ENCODE measurements around the gene TMC8. TPM values are rescaled to one million over a fixed set of nuclear protein-coding genes. Genes with fewer than 3 reads are reported as not detected.
"Not testable (repeated sequence)": the region's sequence is repeated elsewhere in the genome, so short reads cannot be mapped to it uniquely, and the experiment has no call there.

Gene TMC8, protein sequence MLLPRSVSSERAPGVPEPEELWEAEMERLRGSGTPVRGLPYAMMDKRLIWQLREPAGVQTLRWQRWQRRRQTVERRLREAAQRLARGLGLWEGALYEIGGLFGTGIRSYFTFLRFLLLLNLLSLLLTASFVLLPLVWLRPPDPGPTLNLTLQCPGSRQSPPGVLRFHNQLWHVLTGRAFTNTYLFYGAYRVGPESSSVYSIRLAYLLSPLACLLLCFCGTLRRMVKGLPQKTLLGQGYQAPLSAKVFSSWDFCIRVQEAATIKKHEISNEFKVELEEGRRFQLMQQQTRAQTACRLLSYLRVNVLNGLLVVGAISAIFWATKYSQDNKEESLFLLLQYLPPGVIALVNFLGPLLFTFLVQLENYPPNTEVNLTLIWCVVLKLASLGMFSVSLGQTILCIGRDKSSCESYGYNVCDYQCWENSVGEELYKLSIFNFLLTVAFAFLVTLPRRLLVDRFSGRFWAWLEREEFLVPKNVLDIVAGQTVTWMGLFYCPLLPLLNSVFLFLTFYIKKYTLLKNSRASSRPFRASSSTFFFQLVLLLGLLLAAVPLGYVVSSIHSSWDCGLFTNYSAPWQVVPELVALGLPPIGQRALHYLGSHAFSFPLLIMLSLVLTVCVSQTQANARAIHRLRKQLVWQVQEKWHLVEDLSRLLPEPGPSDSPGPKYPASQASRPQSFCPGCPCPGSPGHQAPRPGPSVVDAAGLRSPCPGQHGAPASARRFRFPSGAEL
- 100 to 1,000 TPM; 133 to 136 TPM for total RNA-seq

DNA sequence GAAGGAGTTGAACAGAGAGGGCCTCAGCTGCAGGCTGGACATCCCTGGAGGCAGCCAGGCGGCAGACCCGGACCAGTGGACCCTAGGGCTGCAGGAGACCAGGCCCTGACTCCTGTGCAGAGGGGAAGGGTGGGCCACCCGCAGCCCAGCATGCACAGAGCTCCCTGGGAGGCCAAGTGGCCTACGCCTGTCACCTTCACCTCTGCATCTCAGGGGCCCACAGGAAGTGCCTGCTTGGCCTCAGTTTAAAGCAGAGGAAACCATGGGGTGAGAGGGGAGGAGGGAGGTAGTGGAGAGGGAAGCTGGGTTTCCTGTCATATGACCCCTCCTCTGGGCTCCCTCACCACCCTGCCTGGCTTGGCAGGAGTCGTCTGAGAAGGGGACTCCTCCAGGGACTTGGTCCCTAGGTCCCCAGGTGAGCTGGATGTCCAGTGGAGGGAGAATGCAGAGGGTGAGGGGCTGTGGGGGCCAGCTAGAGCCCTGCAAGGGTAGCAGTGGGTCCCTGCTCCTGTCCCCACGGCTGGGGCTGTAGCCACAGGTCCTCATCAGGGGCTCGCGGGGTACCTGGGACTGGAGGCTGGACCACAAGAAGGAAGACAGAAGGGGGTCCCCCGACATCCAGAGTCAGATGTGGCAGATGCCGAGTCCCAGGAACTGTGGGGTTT, at the start of gene TMC8:
TSS of gene TMC8 (plus strand) at position 335 of the 665 bp plus-strand sequence. CDS start 818 bp downstream, outside the sequence.
- DNase-seq: peak; percentile 82
- H3K9me3 Mint-ChIP-seq: no peaks in the 10 kb centered on the region
- H3K36me3 Mint-ChIP-seq: peaks cover 48% of the 10 kb centered on the region
- peak within 1 kb of the TSS; percentile 97 for H3K4me3 Mint-ChIP-seq
- H3K27ac Mint-ChIP-seq: peak within 1 kb of the TSS; percentile 98
- H3K27me3 Mint-ChIP-seq: no peaks in the 10 kb centered on the region
- peaks cover 41% of the 10 kb centered on the region for H3K4me1 Mint-ChIP-seq

DNA sequence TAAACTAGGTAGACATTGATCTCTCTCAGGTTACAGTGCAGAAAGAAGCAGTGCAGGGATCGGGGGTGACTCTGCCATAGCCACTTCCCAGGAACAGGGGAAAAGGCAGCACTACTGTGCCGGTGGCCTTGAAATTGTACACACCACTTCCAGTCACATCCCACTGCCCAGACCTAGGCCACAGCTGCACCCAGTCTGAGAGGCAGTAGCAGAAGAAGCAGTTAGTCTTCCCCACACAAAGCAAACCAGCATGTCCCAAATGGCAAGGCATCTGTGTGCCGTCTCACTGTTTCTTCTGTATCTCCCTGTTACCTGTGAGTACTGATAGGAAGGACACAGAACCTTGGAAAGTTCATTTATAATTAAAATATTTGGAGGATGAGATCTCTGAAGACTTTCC, 49.0 kb upstream of the TMC8 start:
- H3K9me3 Mint-ChIP-seq: no peaks in the 10 kb centered on the region
- H3K36me3 Mint-ChIP-seq: peaks cover 2% of the 10 kb centered on the region
- no peak for DNase-seq
- peaks cover 7% of the 10 kb centered on the region for H3K4me1 Mint-ChIP-seq
- no peak overlapping the region for H3K4me3 Mint-ChIP-seq
- H3K27ac Mint-ChIP-seq: no peak overlapping the region
- no peaks in the 10 kb centered on the region for H3K27me3 Mint-ChIP-seq

DNA sequence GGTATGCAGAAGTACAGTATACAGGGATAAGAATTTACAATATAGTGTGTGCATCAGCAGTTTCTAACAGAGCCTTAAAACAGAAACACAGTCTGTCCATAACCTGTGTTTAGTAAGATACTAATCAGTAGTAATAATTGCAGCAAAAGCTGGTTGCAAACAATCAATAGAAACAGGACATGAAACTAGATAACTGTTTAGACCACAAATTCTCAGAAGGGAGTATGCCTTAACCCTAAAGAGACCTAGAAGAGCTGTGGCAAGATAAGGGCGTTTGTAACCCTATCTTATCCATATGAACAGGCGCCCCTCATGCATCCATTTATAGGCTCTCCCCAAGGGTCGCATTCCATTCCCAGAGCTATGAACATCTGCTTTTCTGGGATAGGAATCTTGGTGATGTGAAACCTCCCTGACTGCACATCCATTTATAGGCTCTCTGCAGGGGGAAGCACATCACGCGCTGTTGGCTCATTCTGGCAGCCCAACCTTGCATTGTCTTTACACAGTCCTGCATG, 48.2 kb upstream of the TMC8 start:
- H3K36me3 Mint-ChIP-seq: not testable (repeated sequence)

DNA sequence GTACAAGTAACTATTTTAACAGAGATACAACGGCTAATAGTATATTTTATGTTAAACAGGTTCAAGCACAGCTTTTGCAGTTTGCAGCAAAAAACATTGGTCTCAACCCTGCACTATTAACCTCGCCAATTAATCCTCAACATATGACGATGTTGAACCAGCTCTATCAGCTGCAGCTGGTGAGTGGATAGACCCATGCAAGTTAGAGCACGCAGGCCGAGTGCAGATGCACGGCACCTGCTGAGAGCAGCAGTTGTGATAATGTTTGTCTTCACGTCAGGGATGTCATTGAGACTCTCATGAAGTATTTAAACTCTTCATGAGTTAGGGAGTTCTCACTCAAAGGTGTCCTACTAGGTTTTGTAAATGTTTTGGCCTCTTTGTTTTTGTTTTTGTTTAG, 47.6 kb upstream of the TMC8 start:
- peaks cover 7% of the 10 kb centered on the region for H3K36me3 Mint-ChIP-seq
- H3K4me1 Mint-ChIP-seq: peaks cover 4% of the 10 kb centered on the region
- no peaks in the 10 kb centered on the region for H3K27me3 Mint-ChIP-seq
- H3K9me3 Mint-ChIP-seq: no peaks in the 10 kb centered on the region
- no peak for DNase-seq
- no peak overlapping the region for H3K4me3 Mint-ChIP-seq
- H3K27ac Mint-ChIP-seq: no peak overlapping the region

More for the DNA sequence above, 48.2 kb upstream of the TMC8 start:
- DNase-seq, H3K27ac Mint-ChIP-seq, H3K4me1 Mint-ChIP-seq, H3K4me3 Mint-ChIP-seq, H3K27me3 Mint-ChIP-seq, H3K9me3 Mint-ChIP-seq: not testable (repeated sequence)

DNA sequence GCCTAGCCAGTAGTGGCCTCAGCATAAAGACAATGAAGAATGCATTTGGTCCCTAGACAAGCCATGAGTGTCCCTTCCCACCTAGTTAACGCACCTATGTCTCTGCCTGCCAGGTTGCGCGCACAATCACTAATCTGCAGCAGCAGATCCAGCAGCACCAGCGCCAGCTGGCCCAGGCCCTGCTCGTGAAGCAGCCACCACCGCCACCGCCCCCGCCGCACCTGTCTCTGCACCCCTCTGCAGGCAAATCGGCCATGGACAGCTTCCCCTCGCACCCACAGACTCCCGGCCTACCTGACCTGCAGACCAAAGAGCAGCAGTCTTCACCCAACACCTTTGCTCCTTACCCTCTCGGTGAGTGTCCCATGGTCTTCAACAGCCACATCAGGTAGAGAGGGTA, 43.8 kb upstream of the TMC8 start:
- Mint-ChIP-seq H3K27me3 (no peaks in the 10 kb centered on the region), H3K27ac (no peak overlapping the region), H3K9me3 (no peaks in the 10 kb centered on the region), H3K4me3 (no peak overlapping the region), H3K4me1 (peaks cover 10% of the 10 kb centered on the region), H3K36me3 (peaks cover 9% of the 10 kb centered on the region)
- DNase-seq: no peak

DNA sequence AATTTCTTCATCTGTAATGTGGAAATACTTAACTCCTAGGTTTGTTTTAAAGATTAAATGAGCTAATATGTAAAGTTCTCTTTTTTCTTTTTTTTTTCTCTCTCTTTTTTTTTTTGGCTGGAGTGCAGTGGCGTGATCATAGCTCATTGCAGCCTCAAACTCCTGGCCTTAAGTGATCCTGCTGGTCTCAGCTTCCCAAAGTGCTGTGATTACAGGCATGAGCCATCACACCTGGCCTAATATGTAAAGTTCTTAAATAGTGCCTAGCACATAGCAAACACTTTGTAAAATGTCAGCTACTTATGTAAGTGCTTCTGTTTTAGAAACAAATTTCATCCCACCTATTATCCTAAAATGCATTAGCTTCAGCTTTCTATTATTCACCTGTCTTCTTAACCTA, 42.0 kb upstream of the TMC8 start:
- Mint-ChIP-seq H3K9me3 (no peaks in the 10 kb centered on the region), H3K27ac (peak overlapping the region; percentile 34), H3K36me3 (peaks cover 13% of the 10 kb centered on the region)

DNA sequence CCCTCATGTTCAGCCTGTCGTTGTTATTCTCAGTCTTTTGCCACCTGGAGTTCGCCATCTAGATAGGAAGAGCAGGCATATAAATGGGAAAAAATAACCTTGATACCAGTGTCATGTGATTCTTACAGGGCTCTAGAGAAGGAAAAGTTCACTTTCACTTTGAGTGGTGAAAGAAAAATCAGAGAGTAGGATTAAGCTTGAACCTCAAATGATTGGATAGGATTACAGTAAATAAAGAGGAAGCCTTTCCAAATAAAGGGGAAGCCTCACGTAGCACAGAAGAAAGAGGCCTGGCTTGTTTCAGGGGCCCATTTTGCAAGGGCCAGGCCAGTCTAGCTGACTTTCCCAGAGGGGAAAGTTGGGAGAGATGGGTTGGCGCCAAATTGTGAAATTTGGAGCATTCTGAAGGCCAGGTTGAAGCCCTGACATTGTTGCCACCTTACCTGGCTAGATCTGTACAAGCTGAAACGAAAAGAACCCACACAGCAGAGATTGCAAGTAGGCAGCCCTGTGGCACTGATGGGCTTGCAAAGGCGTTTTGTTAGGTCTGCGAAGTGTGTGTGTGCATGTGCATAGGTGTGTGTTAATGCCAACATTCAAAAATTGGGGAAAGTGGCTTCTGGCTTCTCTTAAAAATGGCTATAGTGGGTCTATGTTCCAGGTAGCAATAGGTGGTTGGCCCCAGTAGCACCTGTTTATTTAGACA, 40.8 kb upstream of the TMC8 start:
- Mint-ChIP-seq H3K4me1 (peaks cover 14% of the 10 kb centered on the region), H3K27ac (peak overlapping the region; percentile 57), H3K27me3 (no peaks in the 10 kb centered on the region), H3K36me3 (peaks cover 15% of the 10 kb centered on the region), H3K4me3 (no peak overlapping the region), H3K9me3 (no peaks in the 10 kb centered on the region)
- no peak for DNase-seq

More for the DNA sequence above, 42.0 kb upstream of the TMC8 start:
- Mint-ChIP-seq H3K27me3 (no peaks in the 10 kb centered on the region), H3K4me3 (no peak overlapping the region), H3K4me1 (peaks cover 14% of the 10 kb centered on the region)
- no peak for DNase-seq

DNA sequence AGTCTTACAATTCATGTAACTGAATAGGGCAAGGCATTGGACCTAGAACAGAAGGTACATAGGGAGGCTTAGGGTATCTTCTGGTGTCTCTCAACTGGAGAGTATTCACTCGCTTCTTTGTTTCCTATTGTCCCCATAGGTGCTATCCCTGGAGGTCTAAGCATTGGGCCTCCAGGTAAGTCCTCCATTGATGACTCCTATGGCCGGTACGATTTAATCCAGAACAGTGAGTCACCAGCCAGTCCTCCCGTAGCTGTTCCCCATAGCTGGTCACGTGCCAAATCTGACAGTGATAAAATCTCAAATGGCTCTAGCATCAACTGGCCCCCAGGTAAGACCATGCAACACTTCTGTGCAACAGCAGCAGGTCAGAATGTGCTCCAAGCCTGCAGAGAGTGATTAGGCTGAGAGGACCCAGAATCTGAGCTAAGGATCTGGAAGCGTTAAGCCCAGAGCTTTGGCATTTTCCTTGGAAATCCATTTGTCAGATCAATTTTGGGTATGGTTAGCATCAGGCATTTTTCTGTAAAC, 37.7 kb upstream of the TMC8 start:
- Mint-ChIP-seq H3K27ac (no peak overlapping the region), H3K36me3 (peaks cover 8% of the 10 kb centered on the region), H3K4me1 (peaks cover 13% of the 10 kb centered on the region), H3K9me3 (no peaks in the 10 kb centered on the region), H3K4me3 (no peak overlapping the region), H3K27me3 (no peaks in the 10 kb centered on the region)
- no peak for DNase-seq

DNA sequence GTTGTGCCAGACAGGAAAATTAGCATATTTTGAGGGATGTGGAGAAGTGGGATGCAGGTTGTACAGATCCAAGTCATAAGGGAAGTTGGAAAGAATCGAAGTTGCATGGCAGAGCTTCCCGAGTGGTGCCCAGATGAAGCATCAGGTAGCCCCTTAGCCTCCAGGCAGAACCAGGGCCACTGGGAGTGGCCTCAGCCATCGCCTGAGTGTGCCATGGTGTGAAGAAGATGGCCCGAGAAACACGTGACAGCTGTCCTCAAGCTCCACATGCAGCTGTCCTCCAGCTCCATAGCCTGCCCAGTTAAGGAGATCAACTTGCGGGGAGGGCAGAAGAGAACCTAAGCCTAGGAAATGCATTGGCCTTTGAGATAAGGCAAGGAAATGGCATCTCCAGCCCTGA, 35.5 kb upstream of the TMC8 start:
- no peak overlapping the region for H3K4me3 Mint-ChIP-seq
- H3K9me3 Mint-ChIP-seq: peaks cover 2% of the 10 kb centered on the region
- H3K36me3 Mint-ChIP-seq: peaks cover 22% of the 10 kb centered on the region
- peak overlapping the region; percentile 1 for H3K27ac Mint-ChIP-seq
- no peaks in the 10 kb centered on the region for H3K27me3 Mint-ChIP-seq
- no peak for DNase-seq
- peaks cover 9% of the 10 kb centered on the region for H3K4me1 Mint-ChIP-seq

DNA sequence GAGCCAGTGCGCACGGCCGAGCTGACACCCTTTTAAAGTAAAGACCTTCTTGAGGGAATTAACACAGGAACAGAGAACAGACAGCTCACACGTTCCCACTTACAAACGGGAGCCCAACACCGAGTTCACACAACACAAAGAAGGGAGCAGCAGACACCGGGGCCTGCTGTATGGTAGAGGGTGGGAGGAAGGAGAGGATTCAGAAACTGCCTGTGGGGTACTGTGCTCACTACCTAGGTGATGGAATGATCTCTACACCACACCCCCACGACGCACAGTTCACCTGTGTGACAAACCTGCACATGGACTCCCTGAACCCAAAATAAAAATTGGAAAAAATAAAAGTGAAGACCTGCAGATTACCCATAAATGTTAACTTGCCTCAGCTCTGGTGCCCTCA, 34.5 kb upstream of the TMC8 start:
- Mint-ChIP-seq H3K4me3 (no peak overlapping the region), H3K4me1 (peaks cover 9% of the 10 kb centered on the region), H3K27ac (no peak overlapping the region), H3K27me3 (no peaks in the 10 kb centered on the region), H3K36me3 (peaks cover 28% of the 10 kb centered on the region), H3K9me3 (peaks cover 2% of the 10 kb centered on the region)
- no peak for DNase-seq

DNA sequence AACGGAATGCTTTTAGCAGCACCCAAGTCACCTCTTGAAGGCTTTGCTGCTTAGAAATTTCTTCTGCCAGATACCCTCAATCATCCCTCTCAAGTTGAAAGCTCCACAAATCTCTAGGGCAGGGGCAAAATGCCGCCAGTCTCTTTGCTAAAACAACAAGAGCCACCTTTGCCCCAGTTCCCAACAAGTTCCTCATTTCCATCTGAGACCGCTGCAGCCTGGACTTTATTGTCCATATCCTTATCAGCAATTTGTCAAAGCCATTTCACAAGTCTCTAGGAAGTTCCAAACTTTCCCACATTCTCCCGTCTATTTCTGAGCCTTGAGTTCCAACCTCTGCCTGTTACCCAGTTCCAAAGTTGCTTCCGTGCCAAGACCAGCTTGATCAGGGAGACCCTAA, 29.5 kb upstream of the TMC8 start:
- H3K4me1 Mint-ChIP-seq: no peaks in the 10 kb centered on the region
- no peak overlapping the region for H3K27ac Mint-ChIP-seq
- H3K36me3 Mint-ChIP-seq: peaks cover 25% of the 10 kb centered on the region
- DNase-seq: no peak
- no peaks in the 10 kb centered on the region for H3K27me3 Mint-ChIP-seq
- peaks cover 2% of the 10 kb centered on the region for H3K9me3 Mint-ChIP-seq
- H3K4me3 Mint-ChIP-seq: no peak overlapping the region

DNA sequence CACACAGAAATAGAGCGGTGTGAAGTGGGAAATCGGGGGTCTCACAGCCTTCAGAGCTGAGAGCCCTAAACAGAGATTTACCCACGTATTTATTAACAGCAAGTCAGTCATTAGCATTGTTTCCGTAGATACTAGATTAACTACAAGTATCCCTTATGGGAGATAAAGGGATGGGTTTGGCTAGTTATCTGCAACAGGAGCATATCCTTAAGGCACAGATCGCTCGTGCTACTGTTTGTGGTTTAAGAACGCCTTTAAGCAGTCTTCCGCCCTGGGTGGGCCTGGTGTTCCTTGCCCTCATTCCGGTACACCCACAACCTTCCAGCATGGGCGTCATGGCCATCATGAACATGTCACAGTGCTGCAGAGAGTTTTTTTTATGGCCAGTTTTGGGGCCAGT, 29.0 kb upstream of the TMC8 start:
- H3K9me3 Mint-ChIP-seq: peaks cover 2% of the 10 kb centered on the region
- no peak overlapping the region for H3K27ac Mint-ChIP-seq
- no peaks in the 10 kb centered on the region for H3K4me1 Mint-ChIP-seq
- H3K4me3 Mint-ChIP-seq: no peak overlapping the region
- peaks cover 25% of the 10 kb centered on the region for H3K36me3 Mint-ChIP-seq
- DNase-seq: no peak
- H3K27me3 Mint-ChIP-seq: no peaks in the 10 kb centered on the region

DNA sequence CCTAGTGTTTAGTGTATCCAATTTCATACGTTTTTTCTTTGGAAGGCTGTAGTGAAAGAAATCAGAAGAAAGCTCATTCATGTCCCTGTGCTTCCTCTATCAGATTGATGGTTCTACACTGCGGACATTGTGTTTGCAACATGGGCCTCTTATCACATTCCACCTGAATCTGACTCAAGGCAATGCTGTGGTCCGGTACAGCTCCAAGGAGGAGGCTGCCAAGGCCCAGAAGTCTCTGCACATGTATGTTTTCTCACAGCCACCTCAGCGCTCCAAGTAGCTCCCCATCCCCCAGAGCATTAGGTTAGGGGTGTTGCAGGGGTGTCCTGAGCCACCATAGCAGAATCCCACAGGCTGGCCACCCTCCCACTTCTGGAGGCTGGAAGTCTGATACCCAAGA, 27.3 kb upstream of the TMC8 start:
- Mint-ChIP-seq H3K9me3 (peaks cover 2% of the 10 kb centered on the region), H3K27me3 (no peaks in the 10 kb centered on the region), H3K4me3 (no peak overlapping the region), H3K27ac (peak overlapping the region; percentile 42), H3K4me1 (peaks cover 11% of the 10 kb centered on the region), H3K36me3 (peaks cover 25% of the 10 kb centered on the region)
- DNase-seq: no peak

DNA sequence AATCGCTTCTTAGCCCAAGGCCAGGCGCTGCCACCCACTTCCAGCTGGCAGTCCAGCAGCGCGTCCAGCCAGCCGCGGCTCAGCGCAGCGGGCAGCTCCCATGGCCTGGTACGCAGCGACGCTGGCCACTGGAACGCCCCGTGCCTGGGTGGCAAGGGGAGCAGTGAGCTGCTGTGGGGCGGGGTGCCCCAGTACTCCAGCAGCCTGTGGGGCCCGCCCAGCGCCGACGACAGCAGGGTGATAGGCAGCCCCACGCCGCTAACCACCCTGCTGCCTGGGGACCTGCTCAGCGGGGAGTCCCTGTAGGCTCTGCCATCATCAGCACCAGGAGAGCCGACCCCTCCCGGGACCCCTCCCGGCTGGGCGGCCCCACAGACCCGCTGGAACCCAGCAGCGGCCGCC, 26.0 kb upstream of the TMC8 start:
- no peaks in the 10 kb centered on the region for H3K27me3 Mint-ChIP-seq
- peaks cover 2% of the 10 kb centered on the region for H3K9me3 Mint-ChIP-seq
- peaks cover 11% of the 10 kb centered on the region for H3K4me1 Mint-ChIP-seq
- H3K27ac Mint-ChIP-seq: no peak overlapping the region
- no peak overlapping the region for H3K4me3 Mint-ChIP-seq
- DNase-seq: no peak
- peaks cover 17% of the 10 kb centered on the region for H3K36me3 Mint-ChIP-seq
